ENCODE results near the gene COMMD9. TPM values are rescaled to one million over a fixed set of nuclear protein-coding genes. Genes with fewer than 3 reads are reported as not detected.

The COMMD9 gene
- total and polyA plus RNA-seq, 2 of the 4 experiments (the other 2 are of a cell fraction): 50.7 to 58.3 TPM

- ATAC-seq (ENCODE audit: low read depth): no peak
- no CpG with 5 or more reads among the region's 2 CpGs for WGBS, 2 experiments (ENCODE audit: extremely low coverage in 2 of 2, insufficient read length in 1 of 2)
- no peak overlapping the region for H3K23ac ChIP-seq (ENCODE audit: low read depth, low read length)
- no peak overlapping the region for H3K4me3 ChIP-seq (ENCODE audit: insufficient read depth, low read depth, low read length)
- H4K5ac ChIP-seq (ENCODE audit: low read depth, low read length): no peak overlapping the region
- H2BK15ac ChIP-seq (ENCODE audit: low read depth, low read length): no peak overlapping the region
- H2BK20ac ChIP-seq (ENCODE audit: low read depth, low read length): no peak overlapping the region
- POLR2A ChIA-PET (ENCODE audit: unreplicated experiment): no interaction called here
- H3K36me3 ChIP-seq (ENCODE audit: control insufficient read depth, insufficient read depth, low read length): no peaks in the 10 kb centered on the region
- no peak for TF ChIP-seq CEBPB (IDR thresholded peaks at IDR 0.05; ENCODE audit: low read depth, low read length)
- no peak for TF ChIP-seq RAD21 (IDR thresholded peaks at IDR 0.05; ENCODE audit: low read length)
- TF ChIP-seq CHD1 (IDR thresholded peaks at IDR 0.05; ENCODE audit: low read depth, low read length): no peak
- no peak for TF ChIP-seq MAFK (IDR thresholded peaks at IDR 0.05; ENCODE audit: low read depth, low read length)
- no peak for TF ChIP-seq NFE2L2 (IDR thresholded peaks at IDR 0.05; ENCODE audit: low read depth, low read length)
- TF ChIP-seq CTCF (conservative IDR thresholded peaks at IDR 0.05; ENCODE audit: low read depth, low read length): no peak
- TF ChIP-seq MXI1 (IDR thresholded peaks at IDR 0.05; ENCODE audit: borderline replicate concordance, low read depth, low read length): no peak
- no peak for TF ChIP-seq BHLHE40 (IDR thresholded peaks at IDR 0.05; ENCODE audit: low read depth, low read length)
- no peak for TF ChIP-seq POLR2A (IDR thresholded peaks at IDR 0.05; ENCODE audit: low read depth, low read length)
- no peak for TF ChIP-seq FOS (IDR thresholded peaks at IDR 0.05; ENCODE audit: low read depth, low read length)
- TF ChIP-seq SMC3 (IDR thresholded peaks at IDR 0.05; ENCODE audit: low read depth, low read length): no peak
- TF ChIP-seq MAZ (IDR thresholded peaks at IDR 0.05; ENCODE audit: borderline replicate concordance, low read depth, low read length): no peak
- H2AK5ac ChIP-seq (ENCODE audit: low read depth, low read length): no peak overlapping the region
- H4K91ac ChIP-seq (ENCODE audit: insufficient read depth, low read depth, low read length): no peak overlapping the region
- no peak overlapping the region for H3K9ac ChIP-seq (ENCODE audit: low read depth, low read length)
- H3K4me2 ChIP-seq (ENCODE audit: low read depth, low read length): no peak overlapping the region
- intact Hi-C loops (cut with micrococcal nuclease) (no loop called here), dilution Hi-C loops (cut with HindIII; ENCODE audit: low sequenced_read_pairs, unreplicated experiment) (no loop called here), in situ Hi-C loops (cut with MboI; ENCODE audit: low sequenced_read_pairs) (no loop called here)
- no peak overlapping the region for H3K56ac ChIP-seq (ENCODE audit: extremely low read depth, insufficient read depth, low read length)
- H3K4me1 ChIP-seq (ENCODE audit: control insufficient read depth, insufficient read depth, low read length): no peaks in the 10 kb centered on the region
- no peak overlapping the region for H4K8ac ChIP-seq (ENCODE audit: low read depth in 2 of 2, low read length in 2 of 2)
- peaks cover 59% of the 10 kb centered on the region for H3K27me3 ChIP-seq (ENCODE audit: control insufficient read depth, insufficient read depth, low read length)
- no peaks in the 10 kb centered on the region for H3K9me3 ChIP-seq (ENCODE audit: control insufficient read depth, insufficient read depth, low read length)
- no peaks in the 10 kb centered on the region for H3K79me1 ChIP-seq (ENCODE audit: low read depth in 1 of 2, low read length in 2 of 2)
- H2AK9ac ChIP-seq (replicated peaks; ENCODE audit: low read depth, low read length, poor library complexity): no peak overlapping the region
- no peak overlapping the region for H3K18ac ChIP-seq (ENCODE audit: low read depth, low read length)
- H2BK5ac ChIP-seq (ENCODE audit: low read depth, low read length, poor library complexity, severe bottlenecking): no peak overlapping the region
- CTCF ChIA-PET: no interaction called here
- no TSS peak for BruUV-seq (replicated peaks)
- DNase-seq: no peak
- H2BK120ac ChIP-seq (ENCODE audit: low read depth, low read length): no peak overlapping the region
- no peak overlapping the region for H2AFZ ChIP-seq (replicated peaks; ENCODE audit: low read length, poor library complexity)
- no peaks in the 10 kb centered on the region for H4K20me1 ChIP-seq (ENCODE audit: insufficient read depth, low read length)
- H3K27ac ChIP-seq (ENCODE audit: insufficient read depth, low read length): no peak overlapping the region
- H3K9me1 ChIP-seq (ENCODE audit: insufficient read depth, low read length): no peaks in the 10 kb centered on the region
- H3K14ac ChIP-seq (replicated peaks; ENCODE audit: low read depth, low read length): no peak overlapping the region
- H3K4ac ChIP-seq (ENCODE audit: low read depth, low read length): no peak overlapping the region
These were observed 28.8 kb upstream of the COMMD9 start for GRCh38 chr11:36317992-36318391.
